GM12892 (cell line): ENCODE results near the gene SDC1.
"Not testable (repeated sequence)": the region's sequence is repeated elsewhere in the genome, so short reads cannot be mapped to it uniquely, and the experiment has no call there.

Experiments used
- DNase-seq: peaks from one replicate; pipeline ENCODE4 v3.0.0; 2011; ENCODE audit not compliant: insufficient read length
- FAIRE-seq: peaks from 2 replicates; lab custom pipeline; 2011; peaks lifted over from hg19 to GRCh38; lab: Jason Lieb, UNC
- POLR2A ChIP-seq: IDR thresholded peaks from 2 replicates; pipeline ENCODE4 v1.6.1; 2011; ENCODE audit warnings: low read depth, low read length, control low read depth
- POLR2AphosphoS5 ChIP-seq: IDR thresholded peaks from 2 replicates; pipeline ENCODE4 v1.6.1; 2011; ENCODE audit warnings: low read depth, low read length, control low read depth
- TAF1 ChIP-seq: IDR thresholded peaks from 2 replicates; pipeline ENCODE4 v1.6.1; 2011; ENCODE audit warnings: low read depth, mild to moderate bottlenecking, control low read depth, low read length, borderline replicate concordance

Gene SDC1

DNA sequence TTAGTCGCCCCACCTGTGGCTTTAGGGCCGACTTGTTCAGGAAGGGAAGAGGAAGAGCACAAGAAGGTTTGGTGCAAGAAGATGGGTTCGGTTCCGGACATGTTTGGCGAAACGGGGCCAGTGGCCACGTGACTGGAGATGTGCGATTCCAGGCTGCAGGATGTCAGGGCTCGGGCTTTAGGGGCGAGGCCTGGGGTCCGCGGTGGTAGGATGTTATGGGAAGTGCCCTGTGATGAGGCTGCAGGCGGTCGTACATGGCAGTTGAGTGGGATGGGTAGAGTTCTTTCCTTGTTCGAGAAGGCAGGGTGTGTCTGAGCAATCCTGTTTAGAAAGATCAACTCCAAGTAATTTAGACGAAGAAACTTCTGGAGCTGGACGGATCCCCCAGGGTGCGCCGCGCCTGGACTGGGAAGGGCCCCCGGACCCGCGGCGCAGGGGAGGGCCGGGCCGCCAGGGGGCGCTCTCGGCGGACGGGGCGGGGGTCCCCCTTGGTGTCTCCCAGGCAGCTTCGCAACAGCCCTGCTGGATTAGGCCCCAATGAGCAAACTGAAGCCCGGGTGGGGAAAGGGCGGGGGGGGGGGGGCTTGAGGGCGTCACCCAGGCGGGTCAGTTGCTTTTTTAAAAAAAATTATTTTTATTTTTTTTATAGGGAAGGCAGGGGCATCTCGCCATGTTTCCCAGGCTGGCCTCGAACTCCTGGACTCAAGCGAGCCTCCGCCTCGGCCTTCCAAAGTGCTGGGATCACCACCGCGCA lies 17.2 kb upstream of the SDC1 start:
- FAIRE-seq (no peak), DNase-seq (no peak)
- TF ChIP-seq POLR2AphosphoS5 = 0 out of 2 replicates have a peak, but pooled peaks have one; percentile 48
- TF ChIP-seq TAF1 = no peak

GRCh38 chr2:20240291-20240690 lies 15.4 kb upstream of the SDC1 start:
- DNase-seq = not testable (repeated sequence)
- FAIRE-seq = peak; percentile 48

DNA sequence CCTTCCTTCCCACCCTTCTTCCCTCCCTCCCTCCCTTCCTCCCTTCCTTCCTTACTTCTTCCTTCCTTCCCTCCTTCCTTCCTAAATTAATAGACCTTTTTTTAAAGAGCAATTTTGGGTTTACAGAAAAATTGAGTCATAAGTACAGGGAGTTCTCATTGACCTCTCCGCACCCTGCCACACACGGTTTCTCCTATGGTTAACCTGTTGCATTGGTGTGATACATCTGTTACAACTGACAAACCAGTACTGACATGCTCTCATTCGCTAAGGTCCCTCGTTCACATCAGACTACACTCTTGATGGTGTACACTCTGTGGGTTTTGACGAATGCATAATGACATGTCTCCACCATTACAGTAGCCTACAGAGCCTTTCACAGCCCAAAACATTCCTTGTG lies 11.6 kb upstream of the SDC1 start:
- FAIRE-seq (no peak), DNase-seq (no peak)
- TF ChIP-seq TAF1 (no peak), POLR2AphosphoS5 (no peak)

DNA sequence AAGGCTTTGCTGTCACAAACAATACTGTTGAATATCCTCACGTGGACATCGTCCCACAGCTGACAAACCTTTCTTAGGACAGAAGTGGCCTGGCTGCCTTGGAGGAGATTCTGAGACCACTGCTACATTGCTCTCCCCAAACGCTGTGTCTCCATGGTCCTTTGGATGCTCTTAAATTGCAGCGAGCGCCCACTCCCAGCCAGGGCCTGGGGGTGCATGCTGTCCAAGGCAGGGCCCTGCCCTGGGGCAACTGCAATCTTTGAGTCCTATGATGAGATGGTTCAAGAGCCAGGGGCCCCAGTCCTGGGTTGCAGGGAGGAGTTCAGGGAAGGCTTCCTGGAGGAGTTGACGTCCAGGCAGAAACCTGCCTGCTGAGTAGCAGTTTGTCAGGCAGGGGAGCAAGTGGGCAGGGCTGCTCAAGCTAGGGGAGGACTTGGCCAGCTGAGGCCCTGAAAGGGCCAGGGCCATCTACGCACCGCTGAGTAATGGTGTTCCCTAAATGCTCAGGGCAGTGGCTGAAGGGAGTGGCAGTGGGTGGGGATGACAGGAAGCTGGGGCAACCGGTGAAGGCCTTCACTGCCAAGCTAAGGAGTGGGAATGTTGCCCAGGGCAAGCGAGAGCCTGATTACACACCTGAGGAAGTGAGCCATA lies 10.8 kb upstream of the SDC1 start:
- DNase-seq (no peak), FAIRE-seq (no peak)
- TF ChIP-seq POLR2AphosphoS5 (no peak), POLR2A (no peak), TAF1 (no peak)

GRCh38 chr2:20234597-20234996 lies 9.7 kb upstream of the SDC1 start:
- FAIRE-seq = not testable (repeated sequence)

DNA sequence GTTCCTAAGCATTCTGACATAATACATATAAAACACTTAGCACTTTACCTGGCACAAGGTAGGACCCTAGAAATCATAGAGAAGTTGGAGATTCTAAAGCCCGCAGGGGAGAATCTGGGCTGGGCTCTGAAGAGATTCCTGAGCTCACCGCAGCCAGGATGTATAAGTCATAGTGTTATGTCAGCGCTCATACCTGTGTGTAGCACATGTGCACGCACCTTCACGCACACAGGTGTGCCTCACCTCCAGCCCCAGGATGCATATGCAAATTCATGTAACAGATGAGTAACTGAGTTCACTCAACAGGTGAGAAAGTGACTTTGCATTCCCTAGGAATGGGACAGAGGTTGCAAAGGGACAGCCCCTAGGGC lies 7.9 kb upstream of the SDC1 start:
- FAIRE-seq = no peak

More at GRCh38 chr2:20234597-20234996, 9.7 kb upstream of the SDC1 start:
- DNase-seq = not testable (repeated sequence)

DNA sequence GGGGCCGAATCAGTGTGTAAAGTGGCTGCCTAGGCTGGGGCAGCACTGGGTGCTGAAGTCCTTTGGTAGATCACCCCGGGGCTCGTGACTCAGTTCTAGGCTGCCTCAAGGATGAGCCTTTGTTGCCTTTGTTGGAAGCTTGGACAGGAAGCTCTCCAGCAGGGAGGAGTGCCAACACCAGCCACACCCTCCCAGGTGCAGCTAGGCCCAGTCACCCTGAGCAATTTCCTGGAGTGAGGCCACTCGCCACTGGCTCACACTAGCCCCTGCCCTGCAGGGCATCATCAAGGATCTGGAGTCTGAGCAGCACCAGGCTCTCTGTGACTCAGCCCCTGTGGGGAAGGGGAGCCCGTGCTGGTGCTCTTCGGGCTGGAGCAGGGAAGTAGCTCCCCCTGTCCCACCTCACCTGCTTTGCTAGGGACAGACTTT lies 6.7 kb upstream of the SDC1 start:
- FAIRE-seq (no peak), DNase-seq (no peak)
- TF ChIP-seq TAF1 (no peak), POLR2A (no peak), POLR2AphosphoS5 (no peak)

More for the DNA sequence above, 7.9 kb upstream of the SDC1 start:
- TF ChIP-seq POLR2AphosphoS5 = no peak
- no peak for TF ChIP-seq TAF1
- TF ChIP-seq POLR2A = no peak
- DNase-seq = no peak

GRCh38 chr2:20231159-20231558 lies 6.2 kb upstream of the SDC1 start:
- DNase-seq = no peak
- FAIRE-seq = no peak
- TF ChIP-seq TAF1 (no peak), POLR2A (no peak), POLR2AphosphoS5 (no peak)

- FAIRE-seq (no peak), DNase-seq (no peak)
- TF ChIP-seq POLR2A (no peak), TAF1 (no peak), POLR2AphosphoS5 (no peak)
These were observed 5.1 kb upstream of the SDC1 start for GRCh38 chr2:20230114-20230425.

GRCh38 chr2:20229322-20230113 lies 4.6 kb upstream of the SDC1 start:
- no peak for TF ChIP-seq TAF1
- TF ChIP-seq POLR2AphosphoS5 = no peak
- TF ChIP-seq POLR2A = no peak
- DNase-seq (no peak), FAIRE-seq (no peak)

DNA sequence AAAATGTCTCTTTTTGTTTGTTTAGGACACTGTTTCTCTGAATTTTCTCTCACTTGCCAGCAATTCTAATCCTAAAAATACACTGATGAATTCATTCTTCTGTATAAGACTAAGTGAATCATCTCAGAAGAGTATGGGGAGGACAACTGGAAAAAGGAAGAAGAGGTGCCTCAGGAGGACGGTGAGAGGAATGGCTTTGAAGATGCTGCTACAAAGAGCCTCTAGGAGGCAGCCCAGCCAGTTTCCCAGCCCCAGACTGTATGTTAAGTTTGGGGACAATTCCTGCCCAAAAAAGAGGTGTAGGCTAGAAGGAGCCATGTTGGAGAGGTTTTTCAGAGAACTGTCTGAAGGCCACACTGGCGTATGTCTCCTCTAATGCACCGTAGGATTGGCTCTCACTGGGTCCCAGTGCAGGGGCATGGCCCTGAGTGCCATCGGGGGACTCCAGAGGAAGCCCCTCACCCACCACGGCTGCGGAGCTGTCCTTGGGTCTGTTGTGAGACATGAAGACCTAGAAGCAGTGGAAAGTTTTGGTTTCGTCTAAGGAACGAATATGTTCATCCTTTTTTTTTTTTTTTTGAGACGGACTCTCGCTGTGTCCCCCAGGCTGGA lies 3.1 kb upstream of the SDC1 start:
- DNase-seq = no peak
- no peak for FAIRE-seq
- TF ChIP-seq POLR2AphosphoS5 (no peak), POLR2A (no peak), TAF1 (no peak)

GRCh38 chr2:20226152-20226545 lies 1.2 kb upstream of the SDC1 start:
- FAIRE-seq (no peak), DNase-seq (no peak)
- TF ChIP-seq POLR2A (no peak), POLR2AphosphoS5 (no peak), TAF1 (no peak)
